ENCODE measurements around the gene PTPRG. TPM values are rescaled to one million over a fixed set of nuclear protein-coding genes. Genes with fewer than 3 reads are reported as not detected.

Gene PTPRG
- polyA plus RNA-seq, 1 donor, result 95.1 TPM

DNA sequence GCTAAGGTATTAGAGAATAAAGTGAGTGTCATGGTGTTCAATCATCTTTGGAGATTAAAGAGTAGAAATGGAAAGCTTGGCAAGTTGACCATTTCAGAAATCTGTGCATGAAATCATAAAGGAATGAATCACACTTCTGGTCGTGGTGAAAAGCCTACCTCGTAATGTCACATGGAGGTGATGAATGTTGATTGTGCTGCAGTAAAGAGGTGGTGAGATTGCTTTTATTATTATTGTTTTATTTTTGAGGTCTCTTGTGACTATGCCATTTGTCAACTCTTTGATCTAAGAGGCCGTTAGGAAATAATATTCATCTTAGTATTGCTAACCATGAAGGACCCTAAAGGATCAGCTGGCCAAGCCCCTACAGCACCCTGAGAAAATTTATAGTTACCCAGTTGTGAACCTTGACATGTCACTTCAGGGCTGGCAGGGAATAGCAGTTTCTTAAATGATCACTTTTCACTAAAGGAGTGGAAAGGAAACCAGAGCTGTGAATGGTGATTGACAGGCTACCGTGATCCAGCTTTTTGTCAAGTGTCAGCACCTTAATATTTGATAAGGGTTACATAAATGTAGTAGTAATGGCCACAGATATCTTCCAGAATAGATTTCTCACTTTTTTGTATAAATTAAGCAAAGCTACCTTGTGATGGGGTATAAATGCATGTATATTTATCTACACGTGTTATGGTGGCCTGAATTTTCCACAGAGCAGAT is 203.9 kb downstream of the PTPRG start:
- no peak for DNase-seq

DNA sequence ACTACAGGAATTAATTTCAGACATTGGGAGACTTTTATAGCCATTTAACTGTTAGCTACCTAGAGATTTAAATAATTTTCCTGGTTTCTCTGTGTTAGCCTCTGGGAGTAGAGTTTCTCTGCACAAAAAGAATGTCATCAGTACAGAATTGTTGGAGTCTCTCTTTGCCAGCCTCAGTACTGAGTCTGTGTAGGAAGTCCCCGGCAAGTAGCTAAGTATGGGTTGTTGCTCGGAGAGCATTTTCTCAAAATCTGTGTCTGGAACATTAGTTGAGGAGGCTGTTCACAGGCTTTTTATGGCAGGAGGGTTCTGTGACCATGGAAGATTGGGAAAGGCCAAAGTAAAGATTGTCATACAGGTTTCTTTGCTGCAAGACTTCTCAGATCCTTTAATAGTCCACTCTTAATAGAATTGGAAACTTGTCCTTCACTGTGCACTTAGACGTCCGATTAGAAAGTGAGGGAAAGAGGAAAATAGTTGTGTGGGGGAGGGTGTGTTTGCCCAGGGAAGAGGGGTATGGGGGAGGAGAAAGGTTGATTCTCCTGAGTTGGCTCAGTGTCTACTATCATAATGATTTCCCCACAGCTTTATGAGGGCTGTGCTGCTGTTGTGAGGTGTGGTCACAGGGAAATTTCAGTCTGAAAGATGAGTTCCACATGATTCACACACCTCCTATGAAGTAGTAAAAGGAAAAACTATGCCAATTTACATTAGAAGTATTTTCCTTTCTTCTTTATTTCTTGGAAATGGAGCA is 207.1 kb downstream of the PTPRG start:
- DNase-seq, result no peak

DNA sequence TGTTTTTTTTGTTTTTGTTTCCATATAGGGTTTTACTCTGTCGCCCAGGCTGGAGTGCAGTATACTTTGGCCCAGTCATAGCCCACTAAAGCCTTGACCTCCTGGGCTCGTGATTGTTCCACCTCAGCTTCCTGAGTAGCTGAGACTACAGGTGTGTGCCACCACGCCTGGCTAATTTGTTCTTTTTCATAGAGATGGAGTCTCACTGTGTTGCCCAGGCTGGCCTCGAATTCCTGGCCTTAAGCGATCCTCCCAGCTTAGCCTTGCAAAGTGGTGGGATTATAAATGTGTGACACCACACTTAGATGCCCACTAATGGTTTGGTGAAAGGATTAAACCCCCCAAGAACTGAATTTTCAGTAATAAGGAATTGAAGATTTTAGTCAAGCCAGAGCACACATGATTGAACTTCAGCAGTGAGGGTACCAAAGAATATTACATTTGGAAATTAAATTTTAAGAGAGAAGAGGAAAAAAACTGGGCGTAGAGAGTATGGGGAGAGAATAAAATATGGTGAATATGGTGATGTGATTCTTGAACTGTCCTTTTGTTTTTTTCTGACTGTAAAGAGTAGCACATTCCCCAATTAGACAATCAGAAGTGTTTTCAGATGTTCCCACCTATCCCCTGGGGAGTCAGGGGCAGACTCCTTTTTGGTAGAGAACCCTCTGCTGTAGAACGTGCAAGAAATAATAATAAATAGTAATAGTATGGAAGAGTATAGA is 208.1 kb downstream of the PTPRG start:
- no peak for DNase-seq

DNA sequence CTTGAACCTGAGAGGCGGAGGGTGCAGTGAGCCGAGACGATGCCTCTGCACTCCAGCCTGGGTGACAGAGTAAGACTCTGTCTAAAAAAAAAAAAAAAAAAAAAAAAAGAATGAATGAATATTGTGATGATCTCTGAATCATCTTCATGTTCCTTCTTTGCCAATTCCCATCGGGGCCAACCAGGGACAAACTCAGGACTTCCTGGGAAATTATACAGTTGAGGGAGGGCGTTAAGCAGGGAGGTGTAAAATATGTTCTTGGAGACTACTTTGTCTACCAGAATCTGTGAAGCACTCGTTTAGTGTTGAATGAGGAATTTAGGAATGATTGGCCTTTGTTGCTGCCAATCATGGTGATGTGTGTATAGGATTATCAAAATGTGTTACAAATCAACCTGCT is 210.6 kb downstream of the PTPRG start:
- DNase-seq, result no peak

DNA sequence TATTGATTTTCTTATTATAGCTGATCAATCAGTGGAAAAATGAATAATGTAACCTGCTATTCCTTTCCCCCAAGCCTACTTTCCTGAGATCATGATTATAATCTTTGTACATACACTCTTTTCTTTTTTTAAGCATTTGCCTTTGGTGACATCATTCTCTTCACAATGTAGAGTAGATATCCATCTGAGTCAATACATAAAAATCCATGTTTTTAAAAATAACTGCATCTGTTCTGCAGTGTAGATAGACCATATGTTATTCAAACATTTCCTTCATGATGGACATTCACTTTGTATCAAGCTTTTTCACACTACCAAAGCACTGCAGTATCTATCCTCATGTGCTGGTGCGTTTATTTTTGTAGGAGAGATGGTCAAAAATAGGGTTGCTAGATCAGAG is 211.1 kb downstream of the PTPRG start:
- no peak for DNase-seq

DNA sequence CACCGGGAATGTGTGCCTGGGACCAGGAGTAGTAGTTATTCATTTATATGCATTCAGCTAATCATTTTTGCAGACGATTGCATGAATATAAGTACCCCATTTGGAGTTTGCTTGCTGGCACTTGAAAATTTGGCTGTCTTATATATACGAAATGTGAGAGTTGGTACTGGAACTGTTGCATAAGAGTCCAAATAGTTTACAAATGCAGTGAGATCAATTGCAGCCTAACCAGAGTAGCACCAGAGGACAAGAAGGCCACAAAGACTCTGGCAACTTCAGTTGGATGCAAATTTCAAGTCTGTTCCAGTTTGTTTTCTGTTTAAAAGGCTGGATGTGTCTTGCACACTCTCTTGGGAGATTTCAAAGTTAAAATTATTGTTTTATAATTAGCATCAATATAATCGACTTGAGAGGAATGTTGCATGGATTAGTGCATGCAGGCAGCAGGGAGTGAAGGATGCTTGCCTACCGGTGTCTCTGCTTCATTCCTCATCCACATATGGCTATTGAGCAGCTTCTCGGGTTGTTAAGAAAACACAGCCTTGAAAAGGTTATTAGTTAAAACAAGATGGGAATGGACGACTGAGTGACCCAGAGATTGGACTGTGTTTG is 213.0 kb downstream of the PTPRG start:
- no peak for DNase-seq

DNA sequence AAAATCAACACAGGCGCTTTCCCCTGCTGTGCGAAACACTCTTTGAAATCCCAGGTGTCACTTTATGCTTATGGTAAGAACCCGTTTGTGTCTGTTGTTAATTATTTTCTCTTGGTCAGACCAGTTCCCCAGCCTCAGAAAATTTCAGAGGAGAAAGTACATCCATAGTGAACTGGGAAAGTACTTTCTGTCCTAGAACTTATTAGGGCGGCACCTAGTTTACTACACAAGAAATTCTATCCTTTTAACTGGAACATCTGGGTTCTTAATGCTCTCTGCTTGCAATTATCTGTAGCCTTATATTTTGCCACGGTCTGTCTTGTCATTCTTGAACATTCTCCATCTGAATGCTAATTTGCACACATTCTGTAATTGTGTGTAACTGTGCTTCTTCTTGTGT is 215.0 kb downstream of the PTPRG start:
- DNase-seq, result no peak

DNA sequence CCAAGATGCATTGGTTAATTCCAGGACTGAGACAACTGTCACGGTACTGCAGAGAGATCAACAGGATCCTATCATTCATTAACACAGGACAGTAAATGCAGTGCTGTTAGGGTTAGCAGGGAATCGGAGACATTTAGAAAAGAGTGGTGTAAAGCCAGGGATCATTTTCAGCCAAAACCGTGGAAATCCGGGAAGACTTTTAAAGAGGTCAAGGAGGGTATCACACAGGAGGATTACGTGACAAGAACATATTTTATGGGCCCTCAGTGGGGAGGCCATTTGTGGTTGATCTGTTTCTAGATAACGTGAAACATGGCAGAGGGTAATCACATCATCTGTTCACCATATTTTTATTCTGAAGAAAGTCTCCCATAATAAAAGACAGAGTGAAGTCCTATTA is 216.1 kb downstream of the PTPRG start:
- DNase-seq, result no peak

DNA sequence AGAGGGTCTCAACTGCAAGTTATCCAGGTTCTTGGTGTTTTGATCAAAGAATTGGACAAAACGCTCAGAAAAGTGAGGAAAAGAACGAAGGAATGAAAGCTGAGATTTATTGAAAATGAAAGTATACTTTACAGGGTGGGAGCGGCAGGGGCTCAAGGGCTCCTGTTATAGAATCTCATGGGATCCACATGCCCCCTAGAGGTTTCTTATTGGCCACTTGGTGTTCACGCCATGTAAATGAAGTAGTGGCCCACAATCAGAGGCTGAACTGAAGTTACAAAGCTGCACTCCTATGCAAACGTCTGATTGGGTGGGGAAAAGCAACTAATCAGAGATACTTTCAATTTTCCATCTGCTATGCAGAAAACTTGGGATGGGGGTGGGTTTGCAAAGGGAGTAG is 216.7 kb downstream of the PTPRG start:
- no peak for DNase-seq

DNA sequence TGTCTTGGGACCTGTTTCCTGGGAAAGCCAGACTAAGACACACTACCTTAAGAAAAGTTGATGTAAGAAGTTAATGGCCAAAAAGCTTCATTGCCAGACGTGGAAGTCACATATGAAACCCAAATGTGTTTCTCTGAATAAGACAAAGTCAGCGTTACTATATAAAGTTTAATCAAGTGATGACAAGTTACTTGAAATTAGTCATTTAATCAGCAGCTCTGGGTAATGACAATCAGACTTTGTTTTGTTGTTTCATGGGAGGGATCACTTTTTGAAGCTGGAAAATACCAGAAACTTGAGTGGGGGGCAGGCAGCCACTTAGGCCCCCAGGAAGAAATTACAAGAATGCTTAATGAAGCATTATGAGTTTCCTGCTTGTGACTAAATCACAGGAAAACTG is 218.6 kb downstream of the PTPRG start:
- no peak for DNase-seq

DNA sequence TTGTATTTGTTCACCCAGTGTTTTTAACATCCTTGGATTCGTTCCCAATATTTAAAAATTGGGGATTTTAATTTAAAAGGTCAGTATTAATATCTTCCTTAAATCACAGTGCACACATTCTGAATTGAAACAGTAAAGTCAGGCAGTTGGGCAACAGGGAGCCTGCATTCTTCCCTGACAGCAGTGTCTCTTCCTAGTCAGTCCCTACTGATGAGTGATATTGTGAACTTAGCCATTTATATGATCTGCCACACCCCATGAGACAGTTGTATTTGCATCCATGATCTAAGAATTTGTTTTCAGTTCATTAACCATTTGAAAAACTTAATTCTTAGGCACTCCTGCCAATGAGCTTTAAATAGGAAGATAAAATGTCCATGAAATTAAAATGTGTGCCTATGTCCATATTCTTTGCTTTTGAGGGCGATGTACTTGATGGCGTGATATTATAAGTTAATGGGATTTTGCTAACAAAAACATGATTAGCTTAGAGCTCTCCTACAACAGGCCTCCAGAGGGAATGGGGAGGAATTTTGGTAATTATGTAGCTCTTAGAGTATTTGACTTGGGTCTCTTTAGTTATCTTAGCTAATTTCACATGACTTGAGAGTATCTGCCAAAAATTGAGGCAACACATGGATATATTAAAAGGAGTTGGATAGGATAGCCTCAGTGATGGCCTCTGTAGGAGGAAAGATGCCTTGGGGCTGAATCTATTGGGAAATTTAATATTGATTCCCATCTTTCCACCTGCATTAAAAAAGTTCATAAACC is 219.3 kb downstream of the PTPRG start:
- no peak for DNase-seq

DNA sequence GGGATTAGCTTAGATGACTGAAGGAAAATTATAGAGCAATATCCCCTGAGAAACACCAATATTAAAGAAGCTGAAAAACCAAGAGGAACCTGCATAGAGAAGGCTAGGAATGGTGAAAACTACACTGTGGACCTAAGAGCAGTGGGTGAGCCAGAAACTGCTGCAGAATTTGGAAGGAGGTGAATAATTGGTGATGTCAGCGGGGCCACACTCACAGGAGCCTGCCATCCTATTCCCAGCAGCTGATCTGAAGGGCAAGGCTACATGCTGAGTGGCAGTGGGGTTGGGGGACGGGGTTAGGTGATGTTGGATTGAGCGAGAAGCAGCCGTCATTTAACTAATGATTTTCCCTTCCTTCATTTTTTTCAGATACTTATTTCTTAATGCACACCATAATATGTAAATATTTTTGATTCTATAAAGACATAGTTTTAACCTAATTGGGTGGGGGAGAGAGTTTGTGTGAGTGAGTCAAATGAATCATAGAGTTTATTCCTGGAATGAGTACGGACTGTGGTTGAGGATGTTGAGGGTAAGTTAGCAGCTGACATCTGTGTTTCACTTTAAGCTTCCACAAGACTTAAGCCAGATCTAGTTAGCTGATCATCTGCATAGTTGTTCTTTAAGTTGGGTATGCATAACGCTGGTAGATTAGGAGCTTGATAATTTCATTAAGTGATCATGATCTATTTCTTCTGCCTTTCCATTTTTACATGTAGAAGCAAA is 222.8 kb downstream of the PTPRG start:
- no peak for DNase-seq

DNA sequence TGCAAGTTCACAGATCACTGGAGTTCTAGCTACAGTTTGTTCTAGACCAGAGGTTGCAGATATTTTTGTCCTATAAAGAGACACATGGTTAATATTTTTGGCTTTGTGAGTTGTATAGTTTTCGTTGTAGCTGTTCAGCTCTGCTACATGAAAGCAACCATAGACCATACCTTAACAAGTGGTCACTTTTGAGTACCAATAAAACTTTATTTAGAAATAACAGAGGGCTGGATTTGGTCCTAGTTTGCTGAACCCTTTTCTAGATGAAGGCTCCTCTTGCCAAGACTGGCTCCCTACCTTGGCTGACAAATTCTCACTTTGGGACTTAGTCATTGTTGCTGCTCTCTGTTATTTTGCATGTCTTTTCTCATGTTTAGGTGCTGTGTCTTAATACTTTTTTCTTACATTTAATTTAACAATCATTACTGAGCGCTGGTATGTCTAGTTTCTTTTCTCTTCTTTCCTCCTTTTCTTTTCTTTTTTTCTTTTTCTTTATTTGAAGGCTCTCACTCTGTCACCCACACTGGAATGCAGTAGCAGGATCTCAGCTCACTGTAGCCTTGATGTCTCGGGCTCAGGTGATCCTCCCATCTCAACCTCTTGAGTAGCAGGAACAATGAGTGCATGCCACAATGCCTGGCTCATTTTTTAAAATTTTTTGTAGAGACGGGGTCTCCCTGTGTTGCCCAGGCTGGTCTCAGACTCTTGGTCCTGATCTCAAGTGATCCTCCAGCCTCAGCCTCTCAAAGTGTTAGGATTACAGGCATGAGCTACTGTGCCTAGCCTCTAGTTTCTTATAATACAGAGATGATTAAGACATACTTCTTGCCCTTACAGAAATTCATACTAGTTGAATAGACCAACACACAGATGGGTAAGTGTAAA is 227.5 kb downstream of the PTPRG start:
- DNase-seq, result no peak

DNA sequence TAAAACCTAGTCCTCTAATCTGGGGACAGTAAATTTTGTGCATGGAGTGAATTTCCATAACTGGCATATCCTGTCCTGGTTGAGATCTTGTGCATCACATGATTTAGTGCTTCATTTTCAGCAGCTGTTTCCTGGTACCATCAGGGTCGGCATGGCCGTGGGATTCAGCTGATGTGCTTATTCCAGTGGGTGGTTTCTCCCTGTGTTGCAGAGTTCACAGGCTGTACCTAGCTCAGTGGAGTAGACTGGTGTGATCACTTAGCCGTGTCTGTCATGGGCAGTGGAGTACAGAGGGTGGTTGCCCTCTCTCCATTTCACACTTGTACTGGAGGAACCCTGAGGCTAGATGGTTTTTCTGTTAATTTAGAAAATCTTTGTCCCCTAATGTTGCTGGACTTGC is 228.5 kb downstream of the PTPRG start:
- DNase-seq, result no peak

DNA sequence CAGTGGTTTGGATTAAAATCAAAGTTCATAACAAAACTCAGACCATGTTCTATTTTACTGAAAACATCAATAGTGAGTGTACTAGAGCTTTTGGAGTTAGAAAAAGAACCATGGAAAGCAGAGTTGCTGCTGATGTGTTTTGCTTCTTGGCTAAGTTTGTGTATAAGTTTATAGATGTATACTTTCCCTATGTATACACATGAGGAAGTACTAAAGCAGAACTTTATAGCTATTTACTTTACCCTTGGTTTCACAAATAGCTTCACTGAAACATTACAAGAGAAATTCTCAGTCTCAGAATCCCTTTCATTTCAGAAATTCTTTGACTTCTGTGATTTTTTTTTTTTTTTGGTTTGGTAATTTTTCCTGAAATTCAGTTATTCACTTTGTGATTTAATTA is 229.0 kb downstream of the PTPRG start:
- DNase-seq, result no peak

DNA sequence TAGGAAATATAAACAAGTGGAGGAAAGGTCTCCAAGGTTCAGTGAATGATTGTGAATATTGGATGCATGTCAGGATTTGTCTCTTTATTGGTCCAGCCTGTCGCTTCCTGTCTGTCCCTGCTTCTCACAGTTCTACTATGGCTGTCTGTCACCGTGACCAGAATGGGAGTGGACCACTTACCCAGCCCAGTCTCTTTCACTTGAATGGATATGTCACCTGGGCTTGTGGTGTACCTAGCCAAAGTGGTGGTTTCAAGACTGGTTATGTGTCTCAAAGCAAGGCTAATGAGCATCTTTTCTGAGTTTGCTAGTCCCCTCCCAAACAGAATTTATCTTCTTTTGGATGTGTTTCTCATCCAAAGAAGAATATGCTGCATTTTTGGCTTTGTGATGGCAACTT is 231.7 kb downstream of the PTPRG start:
- DNase-seq, result no peak

DNA sequence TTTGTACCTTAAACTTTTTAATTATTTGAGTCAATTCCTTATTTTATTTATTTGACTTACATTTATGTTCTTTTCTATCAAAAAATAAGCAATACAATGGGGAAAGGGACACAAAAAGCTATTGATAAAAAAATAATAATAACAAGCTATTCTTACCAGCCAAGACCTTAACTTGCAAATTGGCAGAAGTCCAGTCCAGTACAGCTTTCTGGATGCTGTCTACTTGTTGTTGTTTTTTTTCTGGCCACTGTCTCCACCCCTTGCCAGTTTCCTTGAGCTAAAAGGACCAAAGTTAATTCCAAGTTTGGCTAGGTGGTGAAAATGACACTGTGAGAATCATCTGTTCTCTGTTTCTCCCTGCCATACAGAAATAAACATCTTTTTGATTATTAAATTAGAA is 232.2 kb downstream of the PTPRG start:
- DNase-seq, result no peak

DNA sequence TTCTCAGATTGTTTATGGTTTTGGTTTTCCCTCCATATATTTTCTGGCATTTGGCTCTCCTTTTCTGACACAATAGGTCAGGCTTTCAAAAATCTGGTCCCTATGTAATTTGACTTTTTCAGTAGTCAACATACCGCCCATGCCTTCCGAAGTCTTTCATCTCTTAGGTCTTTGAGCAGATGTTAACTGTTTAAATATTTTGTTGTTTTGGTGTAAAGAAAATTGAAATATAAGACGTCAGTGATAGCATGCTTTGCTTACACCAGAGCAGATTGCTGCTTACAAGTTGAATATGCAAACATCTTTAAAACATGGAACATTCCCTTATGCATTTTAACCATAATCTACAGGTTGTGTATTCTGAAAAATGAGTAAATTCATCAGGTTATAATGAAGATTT is 233.0 kb downstream of the PTPRG start:
- DNase-seq, result no peak

DNA sequence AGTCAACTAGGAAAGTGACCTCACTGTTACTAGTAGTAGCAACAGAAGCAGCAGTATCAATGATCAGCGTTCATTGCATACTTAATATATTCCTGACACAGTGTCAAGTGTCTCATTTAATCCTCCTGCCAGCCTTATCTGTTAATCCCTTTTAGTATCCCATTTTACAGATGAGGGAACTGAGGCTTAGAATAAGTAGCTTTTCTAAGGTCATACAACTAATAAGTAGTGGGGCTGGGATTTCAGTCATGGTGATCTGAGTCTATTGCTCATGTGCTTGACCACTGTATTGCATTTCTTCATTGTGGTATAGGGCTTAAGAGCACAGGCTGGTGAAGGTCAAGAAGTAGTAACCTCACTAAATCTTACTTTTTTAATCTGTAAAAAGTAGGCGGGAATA is 233.6 kb downstream of the PTPRG start:
- no peak for DNase-seq

DNA sequence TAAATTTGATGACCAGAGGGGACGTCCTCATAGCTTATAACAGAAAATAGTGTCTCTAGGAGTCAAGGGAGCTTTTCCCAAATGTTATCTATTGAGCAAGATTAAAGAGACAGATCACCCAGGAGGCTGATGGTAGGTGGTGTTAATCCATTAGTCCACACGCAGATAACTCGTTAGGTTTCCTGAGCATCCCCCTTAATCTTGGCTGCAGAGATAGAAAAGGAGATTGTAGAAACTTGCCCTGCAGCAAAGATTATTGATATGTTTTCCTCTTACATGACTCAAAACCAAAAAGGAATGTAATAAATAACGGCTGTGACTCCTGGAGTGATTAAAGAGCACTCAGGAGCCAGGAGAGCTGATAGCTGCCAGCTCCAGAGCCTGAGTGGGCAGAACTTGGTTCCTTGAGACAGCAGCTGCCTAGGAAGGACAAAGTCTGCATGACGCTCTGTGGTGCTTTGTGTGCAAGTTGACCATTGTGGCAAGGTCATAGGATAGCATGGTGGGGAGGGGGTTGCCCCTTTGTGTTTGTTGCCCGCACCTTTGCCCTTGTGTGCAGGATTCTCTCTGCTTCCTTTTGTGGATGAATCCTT is 234.8 kb downstream of the PTPRG start:
- no peak for DNase-seq
